ENCODE data around the gene FNDC10.

- TF ChIP-seq EZH2 (IDR thresholded peaks at IDR 0.05; ENCODE audit: borderline replicate concordance, low read length) (no peak), CTCF (conservative IDR thresholded peaks at IDR 0.05 in 1 of 2, IDR thresholded peaks at IDR 0.05 in 1 of 2; ENCODE audit: extremely low read depth in 1 of 2, insufficient read depth in 1 of 2, low read depth in 1 of 2, low read length in 2 of 2) (no peak)
Observed at GRCh38 chr1:1559066-1559465, 40.9 kb downstream of the FNDC10 start.
